ENCODE results near the gene KRTAP23-1. TPM values are rescaled to one million over a fixed set of nuclear protein-coding genes. Genes with fewer than 3 reads are reported as not detected.

KRTAP23-1 gene
- total and polyA plus RNA-seq, 2 donors (not counting 1 experiment from before 2014, with no cell fraction given) = not detected

- Mint-ChIP-seq H3K27me3 (no peaks in the 10 kb centered on the region), H3K4me1 (no peaks in the 10 kb centered on the region), H3K27ac (no peak within 1 kb of the TSS), H3K9me3 (ENCODE audit: insufficient read depth) (peaks cover 2% of the 10 kb centered on the region), H3K4me3 (no peak within 1 kb of the TSS)
- ATAC-seq (ENCODE audit: low read depth) (no peak), DNase-seq (no peak)
- Histone ChIP-seq H3K9me3 (ENCODE audit: control extremely low read depth in 1 of 3, control insufficient read depth in 2 of 3, insufficient read depth in 1 of 3, low read length in 2 of 3) (peaks cover 0 to 5% (median 0%) of the 10 kb centered on the region in 3 donors), H3K79me2 (ENCODE audit: control insufficient read depth, insufficient read depth, low read length) (no peaks in the 10 kb centered on the region), H3K4me1 (ENCODE audit: control insufficient read depth in 2 of 2, insufficient read depth in 2 of 2, low read length in 2 of 2) (no peaks in the 10 kb centered on the region), H2AFZ (ENCODE audit: insufficient read depth, low read depth, low read length, poor library complexity, severe bottlenecking) (no peak within 1 kb of the TSS), H4K20me1 (ENCODE audit: control insufficient read depth, insufficient read depth, low read length, poor library complexity, severe bottlenecking) (no peaks in the 10 kb centered on the region), H3K27me3 (replicated peaks in 1 of 4; ENCODE audit: control extremely low read depth in 1 of 4, control insufficient read depth in 3 of 4, insufficient read depth in 4 of 4, low read length in 3 of 4) (no peaks in the 10 kb centered on the region), H3K36me3 (replicated peaks in 1 of 2; ENCODE audit: control extremely low read depth in 1 of 2, control insufficient read depth in 1 of 2, extremely low read depth in 1 of 2, insufficient read depth in 2 of 2, low read length in 1 of 2) (no peaks in the 10 kb centered on the region), H3K27ac (ENCODE audit: low read length in 2 of 2) (no peak within 1 kb of the TSS), H3K4me3 (ENCODE audit: control extremely low read depth in 1 of 5, extremely low read depth in 1 of 5, insufficient read depth in 1 of 5, low read depth in 2 of 5, low read length in 4 of 5) (no peak within 1 kb of the TSS), H3K4me2 (replicated peaks; ENCODE audit: low read depth, low read length, poor library complexity, severe bottlenecking) (no peak within 1 kb of the TSS), H3K9ac (ENCODE audit: low read length) (no peak within 1 kb of the TSS)
- ChIA-PET POLR2A (no interaction called here), CTCF (no interaction called here)
- TF ChIP-seq, protein P1, sequence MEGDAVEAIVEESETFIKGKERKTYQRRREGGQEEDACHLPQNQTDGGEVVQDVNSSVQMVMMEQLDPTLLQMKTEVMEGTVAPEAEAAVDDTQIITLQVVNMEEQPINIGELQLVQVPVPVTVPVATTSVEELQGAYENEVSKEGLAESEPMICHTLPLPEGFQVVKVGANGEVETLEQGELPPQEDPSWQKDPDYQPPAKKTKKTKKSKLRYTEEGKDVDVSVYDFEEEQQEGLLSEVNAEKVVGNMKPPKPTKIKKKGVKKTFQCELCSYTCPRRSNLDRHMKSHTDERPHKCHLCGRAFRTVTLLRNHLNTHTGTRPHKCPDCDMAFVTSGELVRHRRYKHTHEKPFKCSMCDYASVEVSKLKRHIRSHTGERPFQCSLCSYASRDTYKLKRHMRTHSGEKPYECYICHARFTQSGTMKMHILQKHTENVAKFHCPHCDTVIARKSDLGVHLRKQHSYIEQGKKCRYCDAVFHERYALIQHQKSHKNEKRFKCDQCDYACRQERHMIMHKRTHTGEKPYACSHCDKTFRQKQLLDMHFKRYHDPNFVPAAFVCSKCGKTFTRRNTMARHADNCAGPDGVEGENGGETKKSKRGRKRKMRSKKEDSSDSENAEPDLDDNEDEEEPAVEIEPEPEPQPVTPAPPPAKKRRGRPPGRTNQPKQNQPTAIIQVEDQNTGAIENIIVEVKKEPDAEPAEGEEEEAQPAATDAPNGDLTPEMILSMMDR (IDR thresholded peaks at IDR 0.05) = no peak
- no peak for TF ChIP-seq EZH2 (IDR thresholded peaks at IDR 0.05; ENCODE audit: borderline replicate concordance, insufficient read depth, low read depth, low read length, poor library complexity, severe bottlenecking)
- intact Hi-C loops (cut with micrococcal nuclease) = no loop called here
- WGBS (ENCODE audit: insufficient coverage) = 90% methylated on average over 3 of the region's 5 CpGs
Measured at GRCh38 chr21:30372139-30372770, 23.8 kb upstream of the KRTAP23-1 start, which contains the start of gene KRTAP13-2. KRTAP13-2 (minus strand) TSS chr21:30372271; CDS start chr21:30372213, 58 bp downstream.

- H3K9me3 Mint-ChIP-seq (ENCODE audit: insufficient read depth) = no peaks in the 10 kb centered on the region
- Histone ChIP-seq H3K79me2 (ENCODE audit: control insufficient read depth, insufficient read depth, low read length) (no peaks in the 10 kb centered on the region), H3K36me3 (replicated peaks in 1 of 2; ENCODE audit: control extremely low read depth in 1 of 2, control insufficient read depth in 1 of 2, extremely low read depth in 1 of 2, insufficient read depth in 2 of 2, low read length in 1 of 2) (no peaks in the 10 kb centered on the region), H3K9ac (ENCODE audit: low read length) (no peak overlapping the region), H2AFZ (ENCODE audit: insufficient read depth, low read depth, low read length, poor library complexity, severe bottlenecking) (no peak overlapping the region), H3K4me2 (replicated peaks; ENCODE audit: low read depth, low read length, poor library complexity, severe bottlenecking) (no peak overlapping the region), H3K9me3 (ENCODE audit: control extremely low read depth in 1 of 3, control insufficient read depth in 2 of 3, insufficient read depth in 1 of 3, low read length in 2 of 3) (peaks cover 0 to 4% (median 0%) of the 10 kb centered on the region in 3 donors), H3K27me3 (replicated peaks in 1 of 4; ENCODE audit: control extremely low read depth in 1 of 4, control insufficient read depth in 3 of 4, insufficient read depth in 4 of 4, low read length in 3 of 4) (no peaks in the 10 kb centered on the region), H3K27ac (ENCODE audit: low read length in 2 of 2) (no peak overlapping the region), H4K20me1 (ENCODE audit: control insufficient read depth, insufficient read depth, low read length, poor library complexity, severe bottlenecking) (no peaks in the 10 kb centered on the region), H3K4me3 (ENCODE audit: control extremely low read depth in 1 of 5, extremely low read depth in 1 of 5, insufficient read depth in 1 of 5, low read depth in 2 of 5, low read length in 4 of 5) (no peak overlapping the region), H3K4me1 (ENCODE audit: control insufficient read depth in 2 of 2, insufficient read depth in 2 of 2, low read length in 2 of 2) (no peaks in the 10 kb centered on the region)
- TF ChIP-seq, protein P1 (IDR thresholded peaks at IDR 0.05) = no peak
- no peak for TF ChIP-seq EZH2 (IDR thresholded peaks at IDR 0.05; ENCODE audit: borderline replicate concordance, insufficient read depth, low read depth, low read length, poor library complexity, severe bottlenecking)
- no peaks in the 10 kb centered on the region for H3K27me3 Mint-ChIP-seq
- CTCF ChIA-PET = no interaction called here
- no peak overlapping the region for H3K27ac Mint-ChIP-seq
- WGBS (ENCODE audit: insufficient coverage) = no CpG with 5 or more reads among the region's 3 CpGs
- H3K4me3 Mint-ChIP-seq = no peak overlapping the region
- no peaks in the 10 kb centered on the region for H3K4me1 Mint-ChIP-seq
- DNase-seq (no peak), ATAC-seq (ENCODE audit: low read depth) (no peak)
- intact Hi-C loops (cut with micrococcal nuclease) = no loop called here
- POLR2A ChIA-PET = no interaction called here
Measured at GRCh38 chr21:30355906-30356305, 7.5 kb upstream of the KRTAP23-1 start.

Data from B cell (primary cell).